Spinal cord (tissue), 10 donors: Measurements from ENCODE around the gene RPP30. TPM values are rescaled to one million over a fixed set of nuclear protein-coding genes. Genes with fewer than 3 reads are reported as not detected.
"Not testable (repeated sequence)": the region's sequence is repeated elsewhere in the genome, so short reads cannot be mapped to it uniquely, and the experiment has no call there.

Experiments used
- DNase-seq, 6 donors: peaks; one replicate each; pipeline versions ENCODE4 v3.0.0 to v3.0.0-alpha.2; 2013 to 2015; ENCODE audit warnings: low spot score in 6 of 6, low read depth in 4 of 6
- H3K27ac ChIP-seq: one replicate; pipeline ENCODE4 v1.5.1; 2013; ENCODE audit warnings: low read depth, low read length, control low read depth
- H3K27me3 ChIP-seq: one replicate; pipeline ENCODE4 v1.6.1; 2013; ENCODE audit warnings: low read length; ENCODE audit not compliant: control insufficient read depth, insufficient read depth
- H3K36me3 ChIP-seq: one replicate; pipeline ENCODE4 v1.6.1; 2013; ENCODE audit warnings: low read length; ENCODE audit not compliant: control insufficient read depth, insufficient read depth
- H3K4me1 ChIP-seq: one replicate; pipeline ENCODE4 v1.6.1; 2013; ENCODE audit warnings: low read length; ENCODE audit not compliant: control insufficient read depth, insufficient read depth
- H3K4me3 ChIP-seq: one replicate; pipeline ENCODE4 v1.5.1; 2013; ENCODE audit warnings: low read depth, low read length, control low read depth
- H3K9me3 ChIP-seq: one replicate; pipeline ENCODE4 v1.6.1; 2013; ENCODE audit warnings: low read length; ENCODE audit not compliant: control insufficient read depth, insufficient read depth
- WGBS: methylation state at CpG from one replicate; pipeline ENCODE4 v1.1.5; 2013; ENCODE audit warnings: missing lambda C conversion rate; ENCODE audit not compliant: insufficient coverage; 5-methylcytosine and 5-hydroxymethylcytosine counted together
- polyA plus RNA-seq, 2 donors: library from polyadenylated mRNA; unstranded; fragments of 120-200 nt; gene quantifications; one replicate each; pipeline ENCODE4 v1.2.1, GENCODE V29; 2013; ENCODE audit not compliant: insufficient read length in 2 of 2
- total RNA-seq, 2 donors: library from RNA; depleted of rRNA in 1 of 2; stranded (reverse); fragments of 120-200 nt in 1 of 2; fragments of >200 nt in 1 of 2; gene quantifications; one replicate each; pipeline versions ENCODE4 v1.2.3 to v1.2.4, GENCODE V29; 2013 to 2014
- donor health status: healthy.

RPP30 gene
- total and polyA plus RNA-seq, 4 donors: 48.5 to 74.6 (median 52.2) TPM

DNA sequence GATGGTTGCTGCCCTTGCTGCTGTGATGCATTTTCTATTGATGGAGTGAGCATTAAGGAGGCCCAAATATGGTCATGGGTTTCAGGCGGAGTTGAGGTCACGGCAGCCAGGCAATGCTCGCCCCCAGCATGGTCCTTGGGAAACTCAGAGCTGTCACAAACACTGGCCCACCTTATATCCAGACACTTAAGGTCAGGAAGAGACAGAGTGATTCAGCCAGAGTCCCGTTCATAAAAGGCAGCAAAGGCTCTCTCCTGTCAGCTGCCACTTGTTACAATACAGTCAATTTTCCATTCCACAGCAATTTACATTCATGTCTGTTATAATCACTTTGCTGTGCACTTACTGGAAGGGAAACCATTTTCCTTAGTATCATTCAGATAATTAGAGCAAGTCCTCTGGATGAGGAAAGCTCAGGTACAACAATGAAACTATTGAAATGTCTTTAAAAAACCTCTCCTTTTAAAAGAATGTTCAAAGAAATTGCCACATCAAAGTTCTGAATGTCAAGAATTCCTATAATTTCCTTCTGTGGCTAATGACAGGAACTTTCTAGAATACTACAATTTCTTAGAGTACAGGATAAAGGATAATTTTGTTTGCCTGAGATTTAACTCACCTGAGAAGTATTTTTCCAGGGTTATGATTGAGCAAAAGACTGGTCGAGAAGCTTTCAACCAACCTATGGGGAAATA is 64.0 kb downstream of the RPP30 start:
- Histone ChIP-seq H3K4me1 (peaks cover 8% of the 10 kb centered on the region), H3K27ac (no peak overlapping the region), H3K4me3 (no peak overlapping the region), H3K27me3 (no peaks in the 10 kb centered on the region), H3K36me3 (no peaks in the 10 kb centered on the region), H3K9me3 (no peaks in the 10 kb centered on the region)
- no peak for DNase-seq
- 51% methylated on average over 3 of the region's 5 CpGs for WGBS

DNA sequence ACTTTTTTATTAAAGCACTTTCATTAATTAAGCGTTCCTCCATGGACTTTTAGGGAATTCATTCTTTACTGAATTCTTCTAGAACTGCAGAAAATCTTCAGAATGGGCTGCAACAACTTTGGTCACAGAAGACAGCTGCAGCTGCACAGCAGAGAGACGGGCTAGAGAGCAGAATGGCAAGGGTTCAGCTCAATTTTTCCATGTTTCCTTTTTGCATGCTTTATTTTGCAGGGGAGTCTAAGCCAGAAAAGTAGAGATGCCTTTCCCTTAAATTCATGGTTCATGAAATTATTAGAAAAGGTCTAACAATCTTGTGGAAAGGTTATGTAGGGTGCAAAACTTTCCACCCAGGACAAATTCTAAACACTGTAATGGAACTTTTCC is 64.5 kb downstream of the RPP30 start:
- peaks cover 3% of the 10 kb centered on the region for H3K4me1 ChIP-seq
- WGBS: 75% methylated on average over 2 of the region's 2 CpGs
- no peaks in the 10 kb centered on the region for H3K27me3 ChIP-seq
- no peaks in the 10 kb centered on the region for H3K9me3 ChIP-seq
- no peaks in the 10 kb centered on the region for H3K36me3 ChIP-seq
- no peak for DNase-seq
- no peak overlapping the region for H3K27ac ChIP-seq
- H3K4me3 ChIP-seq: no peak overlapping the region

DNA sequence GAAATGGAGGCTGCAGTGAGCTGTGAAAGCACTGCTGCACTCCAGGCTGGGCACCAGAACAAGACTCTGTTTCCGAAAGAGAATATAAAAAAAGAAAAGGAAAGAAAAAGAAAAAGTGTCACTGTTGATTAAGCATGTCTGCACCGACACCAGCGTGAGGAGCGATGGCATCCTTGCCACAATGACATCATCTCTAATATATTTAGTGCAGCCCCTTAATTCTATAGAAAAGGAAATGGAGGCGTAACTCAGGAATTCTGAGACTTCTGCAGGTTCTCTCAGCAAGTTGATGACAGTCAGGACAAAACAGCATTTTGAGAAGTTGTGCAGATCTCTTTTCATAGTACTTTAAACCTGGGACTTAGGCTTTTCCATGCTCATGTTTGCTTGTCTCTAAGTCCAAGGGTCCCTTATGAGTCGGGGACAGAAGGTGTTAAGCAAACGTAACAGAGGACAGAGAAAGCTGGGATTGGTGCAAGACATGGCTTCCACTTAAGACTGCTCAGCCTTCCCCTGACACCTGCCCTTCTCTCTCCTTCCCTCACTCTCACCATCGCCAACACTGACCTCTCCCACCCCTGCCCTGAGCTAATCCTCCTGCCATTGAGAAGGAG is 66.0 kb downstream of the RPP30 start:
- H3K27me3 ChIP-seq: no peaks in the 10 kb centered on the region
- no peaks in the 10 kb centered on the region for H3K36me3 ChIP-seq
- WGBS: 95% methylated on average over 2 of the region's 8 CpGs
- H3K9me3 ChIP-seq: no peaks in the 10 kb centered on the region
- no peak overlapping the region for H3K27ac ChIP-seq
- no peak overlapping the region for H3K4me3 ChIP-seq
- no peak for DNase-seq
- peaks cover 3% of the 10 kb centered on the region for H3K4me1 ChIP-seq

DNA sequence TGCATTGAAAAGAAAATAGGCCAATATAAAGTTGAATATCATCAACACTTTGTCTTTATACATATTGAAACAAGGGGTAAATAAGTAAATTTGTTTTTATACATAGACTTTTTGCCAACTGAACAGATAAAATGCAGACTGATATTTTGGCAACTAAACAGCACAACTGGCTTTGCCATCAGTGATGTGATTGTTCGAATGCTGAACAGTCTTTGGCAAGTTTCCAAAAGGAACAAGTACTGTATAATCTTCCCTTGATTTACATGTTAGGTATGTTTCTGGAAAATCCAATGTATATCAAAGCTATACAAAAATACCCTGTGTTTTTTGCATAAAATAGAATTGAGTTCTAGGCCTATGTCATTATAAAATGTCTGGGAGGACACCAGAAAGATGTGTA is 67.3 kb downstream of the RPP30 start:
- H3K27me3 ChIP-seq: no peaks in the 10 kb centered on the region
- peak in 1 of 6 donors; percentile 34 for DNase-seq
- peaks cover 3% of the 10 kb centered on the region for H3K4me1 ChIP-seq
- no peak overlapping the region for H3K27ac ChIP-seq
- H3K36me3 ChIP-seq: no peaks in the 10 kb centered on the region
- no peak overlapping the region for H3K4me3 ChIP-seq
- no peaks in the 10 kb centered on the region for H3K9me3 ChIP-seq
- no CpG with 5 or more reads among the region's 1 CpG for WGBS

DNA sequence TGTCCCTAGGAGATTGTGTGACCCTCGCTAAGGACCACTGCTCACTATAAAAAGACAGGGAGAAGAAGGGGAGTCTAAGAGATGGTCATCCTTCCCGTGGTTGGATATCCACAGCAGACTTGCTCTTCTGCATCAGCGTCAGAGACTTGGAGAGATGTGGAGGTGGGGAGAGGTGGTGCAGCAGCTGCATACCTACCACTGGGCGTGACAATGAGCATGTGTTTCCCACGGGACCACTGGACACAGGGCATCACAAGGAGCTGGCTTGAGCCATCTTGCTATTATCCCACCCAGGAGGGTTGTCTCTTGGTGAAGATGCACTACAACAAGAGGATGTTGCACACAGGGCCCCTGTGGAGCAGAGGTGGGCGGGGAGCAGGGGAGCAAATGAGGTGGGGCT is 67.9 kb downstream of the RPP30 start:
- WGBS: 89% methylated on average over 6 of the region's 6 CpGs

DNA sequence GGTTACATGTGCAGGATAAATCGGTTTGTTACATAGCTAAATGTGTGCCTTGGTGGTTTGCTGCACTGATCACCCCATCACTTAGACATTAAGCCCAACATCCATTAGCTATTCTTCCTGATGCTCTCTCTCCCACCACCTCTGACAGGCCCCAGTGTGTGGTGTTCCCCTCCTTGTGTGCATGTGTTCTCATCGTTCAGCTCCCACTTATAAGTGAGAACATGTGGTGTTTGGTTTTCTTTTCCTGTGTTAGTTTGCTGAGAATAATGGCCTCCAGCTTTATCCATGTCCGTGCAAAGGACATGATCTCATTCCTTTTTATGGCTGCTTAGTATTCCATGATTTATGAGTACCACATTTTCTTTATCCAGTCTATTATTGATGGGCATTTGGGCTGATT is 71.2 kb downstream of the RPP30 start:
- H3K27ac ChIP-seq, H3K27me3 ChIP-seq, H3K4me3 ChIP-seq, H3K36me3 ChIP-seq, DNase-seq, H3K4me1 ChIP-seq, H3K9me3 ChIP-seq: not testable (repeated sequence)
- WGBS: no CpG with 5 or more reads among the region's 3 CpGs

More for the DNA sequence above, 67.9 kb downstream of the RPP30 start:
- Histone ChIP-seq H3K4me1 (peaks cover 3% of the 10 kb centered on the region), H3K27me3 (no peaks in the 10 kb centered on the region), H3K36me3 (no peaks in the 10 kb centered on the region), H3K27ac (no peak overlapping the region), H3K4me3 (no peak overlapping the region), H3K9me3 (no peaks in the 10 kb centered on the region)
- no peak for DNase-seq

DNA sequence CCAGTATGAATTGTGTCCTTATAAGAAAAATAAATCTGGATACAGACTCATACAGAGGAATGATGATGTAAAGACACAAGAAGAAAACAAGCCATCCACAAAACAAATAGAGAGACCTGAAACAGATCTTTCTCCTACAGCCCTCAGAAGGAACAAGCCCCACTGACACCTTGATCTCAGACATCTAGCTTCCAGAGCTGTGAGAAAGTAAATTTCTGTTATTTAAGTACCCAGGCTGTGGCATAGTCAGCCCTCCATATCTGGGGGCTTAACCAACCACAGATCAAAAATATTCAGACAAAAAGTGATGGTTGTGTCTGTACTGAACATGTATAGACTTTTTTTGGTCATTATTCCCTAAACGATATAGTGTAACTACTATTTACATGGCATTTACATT is 73.0 kb downstream of the RPP30 start:
- Histone ChIP-seq H3K27ac (no peak overlapping the region), H3K4me1 (no peaks in the 10 kb centered on the region), H3K36me3 (no peaks in the 10 kb centered on the region), H3K4me3 (no peak overlapping the region), H3K9me3 (no peaks in the 10 kb centered on the region), H3K27me3 (no peaks in the 10 kb centered on the region)
- DNase-seq: no peak
- no CpG with 5 or more reads among the region's 1 CpG for WGBS

DNA sequence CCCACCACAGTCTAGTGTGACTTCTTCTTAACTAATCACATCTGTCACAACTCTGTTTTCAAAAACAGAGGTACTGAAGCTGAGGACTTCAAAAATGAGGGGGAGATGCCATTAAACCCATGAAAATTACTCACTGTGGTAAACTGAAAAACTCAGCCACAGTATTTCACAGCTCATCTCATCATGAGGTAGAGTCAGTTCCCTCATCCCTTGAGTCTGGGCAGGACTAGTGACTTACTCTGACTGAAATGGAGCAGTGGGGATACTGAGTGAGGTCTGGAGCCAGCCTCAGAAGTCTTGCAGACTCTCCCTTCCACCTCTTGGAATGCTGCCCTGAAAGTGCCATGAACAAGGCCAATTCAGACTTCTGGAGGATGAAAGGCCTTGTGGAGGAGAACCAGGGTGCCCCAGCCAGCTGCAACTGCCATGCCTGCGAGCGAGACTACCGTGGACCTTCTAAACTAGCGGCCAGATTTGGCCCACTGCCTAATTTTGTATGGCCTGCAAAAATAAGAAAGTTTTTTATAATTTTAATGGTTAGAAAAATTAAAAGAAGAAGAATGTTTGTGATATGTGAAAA is 73.8 kb downstream of the RPP30 start:
- 65% methylated on average over 2 of the region's 4 CpGs for whole genome bisulfite sequencing
- no peaks in the 10 kb centered on the region for H3K27me3 ChIP-seq
- H3K36me3 ChIP-seq: no peaks in the 10 kb centered on the region
- H3K4me1 ChIP-seq: no peaks in the 10 kb centered on the region
- no peaks in the 10 kb centered on the region for H3K9me3 ChIP-seq
- peak in 1 of 6 donors; percentile 29 for DNase-seq
- no peak overlapping the region for H3K4me3 ChIP-seq
- H3K27ac ChIP-seq: no peak overlapping the region

DNA sequence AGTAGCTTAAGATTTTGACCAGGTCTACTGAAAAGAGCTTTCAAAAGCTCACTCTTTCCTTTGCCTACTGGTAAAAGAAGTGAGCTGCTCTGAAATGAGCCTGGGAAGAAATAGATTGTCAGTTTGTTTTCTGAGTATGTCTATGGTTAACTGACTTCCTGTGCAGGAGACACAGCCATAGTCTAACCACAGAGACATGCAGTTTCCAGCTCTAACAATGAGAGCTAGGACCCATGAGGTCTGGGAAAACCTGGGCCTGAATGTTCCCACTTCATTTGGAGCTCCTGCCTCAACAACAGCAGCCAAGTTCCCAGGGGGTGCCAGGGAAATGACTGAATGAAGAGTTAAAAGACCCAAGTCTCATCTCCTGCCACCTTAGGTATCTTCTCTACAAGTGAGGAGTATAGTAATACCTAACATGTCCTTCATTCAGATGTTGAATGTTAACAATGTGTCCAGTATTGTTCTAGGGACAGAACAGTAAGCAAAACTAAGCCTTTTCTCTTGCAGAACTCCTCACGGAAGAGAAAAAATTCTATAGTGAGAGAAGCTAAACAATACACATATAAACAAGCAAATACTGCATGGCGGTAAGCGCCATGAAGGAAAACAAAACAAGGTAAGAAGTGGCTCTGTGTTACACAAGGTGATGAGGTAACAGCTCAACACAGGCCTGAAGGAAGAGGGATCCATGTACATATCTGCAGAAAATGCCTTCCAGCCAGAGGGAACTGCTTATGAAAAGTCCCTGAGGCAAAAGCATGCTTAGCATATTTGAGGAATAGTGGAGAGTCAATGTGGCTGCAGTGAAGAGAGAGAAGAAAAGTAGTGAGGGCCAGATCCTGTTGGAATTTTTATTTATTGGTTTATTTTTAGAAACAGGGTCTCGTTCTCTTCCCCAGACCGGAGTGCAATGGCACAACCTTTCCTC is 75.5 kb downstream of the RPP30 start:
- 100% methylated on average over 2 of the region's 5 CpGs for WGBS
- Histone ChIP-seq H3K4me1 (no peaks in the 10 kb centered on the region), H3K36me3 (no peaks in the 10 kb centered on the region), H3K27me3 (no peaks in the 10 kb centered on the region), H3K9me3 (no peaks in the 10 kb centered on the region), H3K27ac (no peak overlapping the region), H3K4me3 (no peak overlapping the region)
- no peak for DNase-seq
